ENCODE data around the gene ANO3. TPM values are rescaled to one million over a fixed set of nuclear protein-coding genes. Genes with fewer than 3 reads are reported as not detected.

The ANO3 gene
- total and polyA plus RNA-seq, 2 experiments from 2014 or later = not detected

DNA sequence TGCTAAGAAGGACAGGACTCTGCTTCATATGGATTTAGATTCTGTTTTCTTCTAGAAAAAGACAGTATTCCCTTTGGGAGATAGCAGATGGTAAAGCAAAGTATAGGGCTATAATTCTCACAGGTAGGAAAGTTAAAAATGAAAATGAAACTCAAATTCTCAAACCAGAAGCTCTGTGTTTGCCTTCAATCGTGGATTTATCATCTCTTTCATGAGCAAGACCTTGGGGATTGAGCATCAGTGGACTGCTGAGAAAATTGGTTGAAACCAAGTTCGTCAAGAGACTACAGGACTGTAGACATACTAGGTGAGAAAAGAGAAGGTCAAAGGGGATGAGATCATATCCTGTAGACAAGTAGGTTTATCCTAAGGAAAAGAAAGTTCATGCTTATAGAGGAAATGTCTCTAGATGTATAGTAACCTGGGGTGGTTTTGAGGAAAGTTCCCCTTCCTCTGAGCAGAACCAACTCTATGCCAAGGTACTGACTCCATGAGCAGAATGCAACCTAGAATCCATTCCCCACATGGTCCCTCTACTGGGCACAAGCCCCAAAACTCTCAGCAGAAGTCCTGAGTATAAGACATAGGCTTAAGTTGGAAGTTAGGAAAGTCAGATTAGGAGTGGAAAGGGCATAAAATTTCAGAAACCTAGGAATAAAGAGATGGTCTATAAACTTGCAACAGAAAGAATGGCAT is 343.5 kb downstream of the ANO3 start (continued):
- TF ChIP-seq, protein P1, sequence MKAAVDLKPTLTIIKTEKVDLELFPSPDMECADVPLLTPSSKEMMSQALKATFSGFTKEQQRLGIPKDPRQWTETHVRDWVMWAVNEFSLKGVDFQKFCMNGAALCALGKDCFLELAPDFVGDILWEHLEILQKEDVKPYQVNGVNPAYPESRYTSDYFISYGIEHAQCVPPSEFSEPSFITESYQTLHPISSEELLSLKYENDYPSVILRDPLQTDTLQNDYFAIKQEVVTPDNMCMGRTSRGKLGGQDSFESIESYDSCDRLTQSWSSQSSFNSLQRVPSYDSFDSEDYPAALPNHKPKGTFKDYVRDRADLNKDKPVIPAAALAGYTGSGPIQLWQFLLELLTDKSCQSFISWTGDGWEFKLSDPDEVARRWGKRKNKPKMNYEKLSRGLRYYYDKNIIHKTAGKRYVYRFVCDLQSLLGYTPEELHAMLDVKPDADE (IDR thresholded peaks at IDR 0.05) = no peak

DNA sequence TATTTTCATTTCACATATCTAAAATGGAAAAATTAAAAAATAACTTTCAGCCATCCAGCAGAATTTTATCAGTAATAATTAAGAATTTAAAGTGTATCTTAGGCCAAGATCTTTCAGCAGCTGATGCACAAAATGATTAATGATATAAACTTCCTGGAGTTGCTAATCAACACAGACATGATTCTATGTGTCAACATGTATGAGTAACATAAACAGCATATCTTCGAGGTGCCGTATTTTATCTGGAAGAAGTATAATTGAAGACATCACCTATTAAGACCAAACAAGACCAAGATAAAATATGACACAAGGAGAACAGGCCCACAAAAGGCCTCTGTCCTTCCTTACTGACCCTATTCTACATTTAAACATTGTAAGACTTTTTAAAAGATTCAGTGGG is 344.7 kb downstream of the ANO3 start:
- Histone ChIP-seq H4K20me1 (replicated peaks; ENCODE audit: insufficient read depth) (no peaks in the 10 kb centered on the region), H2AFZ (no peak overlapping the region)
- TF ChIP-seq, protein P2, sequence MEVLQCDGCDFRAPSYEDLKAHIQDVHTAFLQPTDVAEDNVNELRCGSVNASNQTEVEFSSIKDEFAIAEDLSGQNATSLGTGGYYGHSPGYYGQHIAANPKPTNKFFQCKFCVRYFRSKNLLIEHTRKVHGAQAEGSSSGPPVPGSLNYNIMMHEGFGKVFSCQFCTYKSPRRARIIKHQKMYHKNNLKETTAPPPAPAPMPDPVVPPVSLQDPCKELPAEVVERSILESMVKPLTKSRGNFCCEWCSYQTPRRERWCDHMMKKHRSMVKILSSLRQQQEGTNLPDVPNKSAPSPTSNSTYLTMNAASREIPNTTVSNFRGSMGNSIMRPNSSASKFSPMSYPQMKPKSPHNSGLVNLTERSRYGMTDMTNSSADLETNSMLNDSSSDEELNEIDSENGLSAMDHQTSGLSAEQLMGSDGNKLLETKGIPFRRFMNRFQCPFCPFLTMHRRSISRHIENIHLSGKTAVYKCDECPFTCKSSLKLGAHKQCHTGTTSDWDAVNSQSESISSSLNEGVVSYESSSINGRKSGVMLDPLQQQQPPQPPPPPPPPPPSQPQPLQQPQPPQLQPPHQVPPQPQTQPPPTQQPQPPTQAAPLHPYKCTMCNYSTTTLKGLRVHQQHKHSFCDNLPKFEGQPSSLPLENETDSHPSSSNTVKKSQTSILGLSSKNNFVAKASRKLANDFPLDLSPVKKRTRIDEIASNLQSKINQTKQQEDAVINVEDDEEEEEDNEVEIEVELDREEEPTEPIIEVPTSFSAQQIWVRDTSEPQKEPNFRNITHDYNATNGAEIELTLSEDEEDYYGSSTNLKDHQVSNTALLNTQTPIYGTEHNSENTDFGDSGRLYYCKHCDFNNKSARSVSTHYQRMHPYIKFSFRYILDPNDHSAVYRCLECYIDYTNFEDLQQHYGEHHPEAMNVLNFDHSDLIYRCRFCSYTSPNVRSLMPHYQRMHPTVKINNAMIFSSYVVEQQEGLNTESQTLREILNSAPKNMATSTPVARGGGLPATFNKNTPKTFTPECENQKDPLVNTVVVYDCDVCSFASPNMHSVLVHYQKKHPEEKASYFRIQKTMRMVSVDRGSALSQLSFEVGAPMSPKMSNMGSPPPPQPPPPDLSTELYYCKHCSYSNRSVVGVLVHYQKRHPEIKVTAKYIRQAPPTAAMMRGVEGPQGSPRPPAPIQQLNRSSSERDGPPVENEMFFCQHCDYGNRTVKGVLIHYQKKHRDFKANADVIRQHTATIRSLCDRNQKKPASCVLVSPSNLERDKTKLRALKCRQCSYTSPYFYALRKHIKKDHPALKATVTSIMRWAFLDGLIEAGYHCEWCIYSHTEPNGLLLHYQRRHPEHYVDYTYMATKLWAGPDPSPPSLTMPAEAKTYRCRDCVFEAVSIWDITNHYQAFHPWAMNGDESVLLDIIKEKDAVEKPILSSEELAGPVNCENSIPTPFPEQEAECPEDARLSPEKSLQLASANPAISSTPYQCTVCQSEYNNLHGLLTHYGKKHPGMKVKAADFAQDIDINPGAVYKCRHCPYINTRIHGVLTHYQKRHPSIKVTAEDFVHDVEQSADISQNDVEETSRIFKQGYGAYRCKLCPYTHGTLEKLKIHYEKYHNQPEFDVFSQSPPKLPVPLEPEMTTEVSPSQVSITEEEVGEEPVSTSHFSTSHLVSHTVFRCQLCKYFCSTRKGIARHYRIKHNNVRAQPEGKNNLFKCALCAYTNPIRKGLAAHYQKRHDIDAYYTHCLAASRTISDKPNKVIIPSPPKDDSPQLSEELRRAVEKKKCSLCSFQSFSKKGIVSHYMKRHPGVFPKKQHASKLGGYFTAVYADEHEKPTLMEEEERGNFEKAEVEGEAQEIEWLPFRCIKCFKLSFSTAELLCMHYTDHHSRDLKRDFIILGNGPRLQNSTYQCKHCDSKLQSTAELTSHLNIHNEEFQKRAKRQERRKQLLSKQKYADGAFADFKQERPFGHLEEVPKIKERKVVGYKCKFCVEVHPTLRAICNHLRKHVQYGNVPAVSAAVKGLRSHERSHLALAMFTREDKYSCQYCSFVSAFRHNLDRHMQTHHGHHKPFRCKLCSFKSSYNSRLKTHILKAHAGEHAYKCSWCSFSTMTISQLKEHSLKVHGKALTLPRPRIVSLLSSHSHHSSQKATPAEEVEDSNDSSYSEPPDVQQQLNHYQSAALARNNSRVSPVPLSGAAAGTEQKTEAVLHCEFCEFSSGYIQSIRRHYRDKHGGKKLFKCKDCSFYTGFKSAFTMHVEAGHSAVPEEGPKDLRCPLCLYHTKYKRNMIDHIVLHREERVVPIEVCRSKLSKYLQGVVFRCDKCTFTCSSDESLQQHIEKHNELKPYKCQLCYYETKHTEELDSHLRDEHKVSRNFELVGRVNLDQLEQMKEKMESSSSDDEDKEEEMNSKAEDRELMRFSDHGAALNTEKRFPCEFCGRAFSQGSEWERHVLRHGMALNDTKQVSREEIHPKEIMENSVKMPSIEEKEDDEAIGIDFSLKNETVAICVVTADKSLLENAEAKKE (CRISPR knock-in tag; IDR thresholded peaks at IDR 0.05) = no peak
- TF ChIP-seq, protein P3, sequence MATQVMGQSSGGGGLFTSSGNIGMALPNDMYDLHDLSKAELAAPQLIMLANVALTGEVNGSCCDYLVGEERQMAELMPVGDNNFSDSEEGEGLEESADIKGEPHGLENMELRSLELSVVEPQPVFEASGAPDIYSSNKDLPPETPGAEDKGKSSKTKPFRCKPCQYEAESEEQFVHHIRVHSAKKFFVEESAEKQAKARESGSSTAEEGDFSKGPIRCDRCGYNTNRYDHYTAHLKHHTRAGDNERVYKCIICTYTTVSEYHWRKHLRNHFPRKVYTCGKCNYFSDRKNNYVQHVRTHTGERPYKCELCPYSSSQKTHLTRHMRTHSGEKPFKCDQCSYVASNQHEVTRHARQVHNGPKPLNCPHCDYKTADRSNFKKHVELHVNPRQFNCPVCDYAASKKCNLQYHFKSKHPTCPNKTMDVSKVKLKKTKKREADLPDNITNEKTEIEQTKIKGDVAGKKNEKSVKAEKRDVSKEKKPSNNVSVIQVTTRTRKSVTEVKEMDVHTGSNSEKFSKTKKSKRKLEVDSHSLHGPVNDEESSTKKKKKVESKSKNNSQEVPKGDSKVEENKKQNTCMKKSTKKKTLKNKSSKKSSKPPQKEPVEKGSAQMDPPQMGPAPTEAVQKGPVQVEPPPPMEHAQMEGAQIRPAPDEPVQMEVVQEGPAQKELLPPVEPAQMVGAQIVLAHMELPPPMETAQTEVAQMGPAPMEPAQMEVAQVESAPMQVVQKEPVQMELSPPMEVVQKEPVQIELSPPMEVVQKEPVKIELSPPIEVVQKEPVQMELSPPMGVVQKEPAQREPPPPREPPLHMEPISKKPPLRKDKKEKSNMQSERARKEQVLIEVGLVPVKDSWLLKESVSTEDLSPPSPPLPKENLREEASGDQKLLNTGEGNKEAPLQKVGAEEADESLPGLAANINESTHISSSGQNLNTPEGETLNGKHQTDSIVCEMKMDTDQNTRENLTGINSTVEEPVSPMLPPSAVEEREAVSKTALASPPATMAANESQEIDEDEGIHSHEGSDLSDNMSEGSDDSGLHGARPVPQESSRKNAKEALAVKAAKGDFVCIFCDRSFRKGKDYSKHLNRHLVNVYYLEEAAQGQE (IDR thresholded peaks at IDR 0.05; ENCODE audit: unreplicated experiment) = no peak
- TF ChIP-seq NANOG (IDR thresholded peaks at IDR 0.05; ENCODE audit: borderline replicate concordance) (no peak), EZH2 (IDR thresholded peaks at IDR 0.05; ENCODE audit: low read depth, unreplicated experiment) (no peak), POLR2AphosphoS5 (IDR thresholded peaks at IDR 0.05; ENCODE audit: low read depth) (no peak), CREB1 (CRISPR knock-in tag; IDR thresholded peaks at IDR 0.05; ENCODE audit: low read depth) (no peak), ZNF331 (CRISPR knock-in tag; IDR thresholded peaks at IDR 0.05; ENCODE audit: low read depth) (no peak), EZH2phosphoT487 (IDR thresholded peaks at IDR 0.05; ENCODE audit: unreplicated experiment) (no peak), STAT1 (IDR thresholded peaks at IDR 0.05; ENCODE audit: unreplicated experiment) (no peak)
- TF ChIP-seq, protein P1 (IDR thresholded peaks at IDR 0.05) = no peak
- TF ChIP-seq, protein P4, sequence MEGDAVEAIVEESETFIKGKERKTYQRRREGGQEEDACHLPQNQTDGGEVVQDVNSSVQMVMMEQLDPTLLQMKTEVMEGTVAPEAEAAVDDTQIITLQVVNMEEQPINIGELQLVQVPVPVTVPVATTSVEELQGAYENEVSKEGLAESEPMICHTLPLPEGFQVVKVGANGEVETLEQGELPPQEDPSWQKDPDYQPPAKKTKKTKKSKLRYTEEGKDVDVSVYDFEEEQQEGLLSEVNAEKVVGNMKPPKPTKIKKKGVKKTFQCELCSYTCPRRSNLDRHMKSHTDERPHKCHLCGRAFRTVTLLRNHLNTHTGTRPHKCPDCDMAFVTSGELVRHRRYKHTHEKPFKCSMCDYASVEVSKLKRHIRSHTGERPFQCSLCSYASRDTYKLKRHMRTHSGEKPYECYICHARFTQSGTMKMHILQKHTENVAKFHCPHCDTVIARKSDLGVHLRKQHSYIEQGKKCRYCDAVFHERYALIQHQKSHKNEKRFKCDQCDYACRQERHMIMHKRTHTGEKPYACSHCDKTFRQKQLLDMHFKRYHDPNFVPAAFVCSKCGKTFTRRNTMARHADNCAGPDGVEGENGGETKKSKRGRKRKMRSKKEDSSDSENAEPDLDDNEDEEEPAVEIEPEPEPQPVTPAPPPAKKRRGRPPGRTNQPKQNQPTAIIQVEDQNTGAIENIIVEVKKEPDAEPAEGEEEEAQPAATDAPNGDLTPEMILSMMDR (conservative IDR thresholded peaks at IDR 0.05; ENCODE audit: low read depth in 2 of 2) = no peak

More for the DNA sequence above, 344.7 kb downstream of the ANO3 start:
- no peak overlapping the region for H3K4me3 Mint-ChIP-seq
- Histone ChIP-seq H3F3A (replicated peaks; ENCODE audit: low read depth) (no peaks in the 10 kb centered on the region), H3K27ac (ENCODE audit: low read depth) (no peak overlapping the region), H3K4me2 (no peak overlapping the region), H3K4me3 (no peak overlapping the region), H3K27me3 (ENCODE audit: insufficient read depth) (no peaks in the 10 kb centered on the region), H3K79me2 (replicated peaks; ENCODE audit: insufficient read depth) (no peaks in the 10 kb centered on the region), H3K36me3 (ENCODE audit: insufficient read depth) (no peaks in the 10 kb centered on the region), H3K9me2 (ENCODE audit: insufficient read depth) (no peaks in the 10 kb centered on the region), H3K4me1 (ENCODE audit: insufficient read depth) (no peaks in the 10 kb centered on the region)
- H3K27me3 Mint-ChIP-seq (ENCODE audit: insufficient read depth, low read depth, poor library complexity) = no peaks in the 10 kb centered on the region
- no peaks in the 10 kb centered on the region for H3K36me3 Mint-ChIP-seq (ENCODE audit: low read depth)
- no peaks in the 10 kb centered on the region for H3K9me3 Mint-ChIP-seq
- H3K27ac Mint-ChIP-seq = no peak overlapping the region
- no peaks in the 10 kb centered on the region for H3K4me1 Mint-ChIP-seq
- DNase-seq (ENCODE audit: low spot score) = no peak
- no peak for ATAC-seq

All from GM23338 (cell line).